Endothelial cell of umbilical vein (primary cell): ENCODE measurements around the gene CENPB. TPM values are rescaled to one million over a fixed set of nuclear protein-coding genes. Genes with fewer than 3 reads are reported as not detected.
A peak's percentile ranks its signal among the peaks of the same experiment; 100 is the strongest.

Experiments
- BruUV-seq: library from RNA; stranded (reverse); fragments of 400-500 nt; replicated peaks from 2 replicates; lab custom pipeline; 2021; lab: Mats Ljungman, UMichigan
- CTCF ChIA-PET: fragments of 300-600, 350-600 bp; sonication (Branson Sonifier 250); formaldehyde crosslinking; loops from one replicate; lab custom pipeline; 2021; ENCODE audit warnings: antibody characterized with exemption, inconsistent platforms; lab: Charles Lee
- POLR2A ChIA-PET: fragments of 300-600, 350-600 bp; sonication (Branson Sonifier 250); formaldehyde crosslinking; loops from one replicate; lab custom pipeline; 2021; ENCODE audit warnings: antibody characterized with exemption, inconsistent platforms; lab: Charles Lee
- DNase-seq: peaks from one replicate; pipeline ENCODE4 v3.0.0-alpha.2; 2011; ENCODE audit warnings: low read depth, low spot score
- FAIRE-seq: peaks from 2 replicates; lab custom pipeline; 2011; peaks lifted over from hg19 to GRCh38; lab: Jason Lieb, UNC
- H2AFZ ChIP-seq: 2 replicates; pipeline ENCODE4 v1.6.0; 2012; ENCODE audit warnings: low read depth, low read length, control low read depth, inconsistent platforms
- H3K27ac ChIP-seq: 2 replicates; pipeline ENCODE4 v1.5.1; 2011; ENCODE audit warnings: low read depth, mild to moderate bottlenecking, control low read depth, low read length, moderate library complexity; ENCODE audit not compliant: insufficient read depth
- H3K27me3 ChIP-seq, 2 experiments: 2 replicates each; pipeline versions ENCODE4 v1.6.0 to v1.6.1; 2011; ENCODE audit warnings: low read length in 2 of 2, mixed read lengths in 1 of 2; ENCODE audit not compliant: control insufficient read depth in 2 of 2, insufficient read depth in 2 of 2
- H3K36me3 ChIP-seq, 2 experiments: 2 replicates in 1 of 2; 3 replicates in 1 of 2; pipeline ENCODE4 v1.5.1; 2011; ENCODE audit warnings: low read length in 2 of 2, mild to moderate bottlenecking in 1 of 2, moderate library complexity in 1 of 2; ENCODE audit not compliant: control insufficient read depth in 2 of 2, insufficient read depth in 2 of 2; ENCODE audit errors: extremely low read depth in 1 of 2
- H3K4me1 ChIP-seq: 3 replicates; pipeline ENCODE4 v1.5.1; 2011; ENCODE audit warnings: mild to moderate bottlenecking, low read length; ENCODE audit not compliant: control insufficient read depth, insufficient read depth; ENCODE audit errors: extremely low read depth
- H3K4me2 ChIP-seq: 2 replicates; pipeline ENCODE4 v1.6.1; 2011; ENCODE audit warnings: low read length, control low read depth, mixed read lengths; ENCODE audit not compliant: insufficient read depth
- H3K4me3 ChIP-seq, 3 experiments: fragments of 200-600 bp in 1 of 3; sonication (generic), shearing (Covaris generic) in 1 of 3; replicated peaks in 1 of 3; 2 replicates each; pipeline ENCODE4 v1.5.1; 2011 to 2016; ENCODE audit warnings: control low read depth in 3 of 3, low read length in 3 of 3, mild to moderate bottlenecking in 2 of 3, inconsistent platforms in 1 of 3, low read depth in 1 of 3, moderate library complexity in 1 of 3; ENCODE audit not compliant: insufficient read depth in 1 of 3
- H3K79me2 ChIP-seq: 2 replicates; pipeline ENCODE4 v1.6.0; 2012; ENCODE audit warnings: low read length, inconsistent platforms; ENCODE audit not compliant: control insufficient read depth, insufficient read depth
- H3K9ac ChIP-seq: replicated peaks from 2 replicates; pipeline ENCODE3; 2011; ENCODE audit warnings: low read length, control low read depth; ENCODE audit not compliant: insufficient read depth; ENCODE audit errors: extremely low read depth
- H3K9me1 ChIP-seq: replicated peaks from 3 replicates; pipeline ENCODE4 v1.6.0; 2011; ENCODE audit warnings: mild to moderate bottlenecking, low read length; ENCODE audit not compliant: control insufficient read depth, insufficient read depth; ENCODE audit errors: extremely low read depth
- H3K9me3 ChIP-seq: replicated peaks from 2 replicates; pipeline ENCODE4 v1.5.1; 2012; ENCODE audit warnings: low read length, inconsistent platforms; ENCODE audit not compliant: control insufficient read depth, insufficient read depth
- H4K20me1 ChIP-seq: replicated peaks from 2 replicates; pipeline ENCODE3; 2011; ENCODE audit warnings: mild to moderate bottlenecking, low read length; ENCODE audit not compliant: control insufficient read depth, insufficient read depth; ENCODE audit errors: extremely low read depth
- EZH2 ChIP-seq: IDR thresholded peaks from 2 replicates; pipeline ENCODE4 v1.6.1; 2012; ENCODE audit warnings: borderline replicate concordance, low read depth, mild to moderate bottlenecking, moderate library complexity, low read length, inconsistent platforms; ENCODE audit not compliant: severe bottlenecking
- FOS ChIP-seq: IDR thresholded peaks from 2 replicates; pipeline ENCODE4 v1.6.1; 2011; ENCODE audit warnings: mild to moderate bottlenecking, low read length, moderate library complexity, borderline replicate concordance; ENCODE audit not compliant: insufficient read depth
- GATA2 ChIP-seq: IDR thresholded peaks from 2 replicates; pipeline ENCODE4 v1.7.0; 2011; ENCODE audit warnings: low read depth, mild to moderate bottlenecking, moderate library complexity, mixed read lengths, low read length; ENCODE audit not compliant: insufficient read length, insufficient read depth
- JUN ChIP-seq: IDR thresholded peaks from 2 replicates; pipeline ENCODE4 v1.6.1; 2011; ENCODE audit warnings: borderline replicate concordance, low read depth; ENCODE audit not compliant: insufficient read length, insufficient read depth
- MYC ChIP-seq: IDR thresholded peaks from one replicate; pipeline ENCODE4 v1.6.1; 2011; ENCODE audit warnings: mild to moderate bottlenecking, low read depth, low read length
- POLR2A ChIP-seq: IDR thresholded peaks from 2 replicates; pipeline ENCODE4 v1.6.1; 2012; ENCODE audit warnings: low read depth, mild to moderate bottlenecking, control low read depth, low read length
- POLR2AphosphoS5 ChIP-seq: IDR thresholded peaks from 2 replicates; pipeline ENCODE4 v1.6.1; 2012; ENCODE audit warnings: low read depth, mild to moderate bottlenecking, control low read depth, low read length, moderate library complexity; ENCODE audit not compliant: insufficient read depth
- dilution Hi-C: fragments of 300-500 bp; cut with MboI; formaldehyde crosslinking; loops from one replicate; pipeline ENCODE4 v1.15.0; 2019; ENCODE audit warnings: low sequenced_read_pairs; ENCODE audit not compliant: extremely low pct_ligation_motif_present
- intact Hi-C: fragments of 100-400 bp; cut with micrococcal nuclease; formaldehyde crosslinking; loops from one replicate; pipeline ENCODE4 v1.10.0; 2022
- polyA plus RNA-seq, 4 experiments: library from polyadenylated mRNA; depleted of rRNA in 3 of 4; stranded (reverse) in 3 of 4; unstranded in 1 of 4; fragments of >200 nt; gene quantifications; 2 replicates each; pipeline versions ENCODE4 v1.2.1 to v1.2.3, GENCODE V29; 2011 to 2012; ENCODE audit warnings: missing spikeins in 1 of 4
- total RNA-seq: library from RNA; stranded (reverse); gene quantifications from 2 replicates; pipeline ENCODE4 v1.2.3, GENCODE V29; 2021
- TF ChIP-seq, protein P1 (sequence below): IDR thresholded peaks from 2 replicates; pipeline ENCODE4 v1.6.1; 2011; ENCODE audit not compliant: insufficient read depth, insufficient read length
- TF ChIP-seq, protein P2 (sequence below), 2 donors: IDR thresholded peaks; 1 replicate in 1 of 2; 2 replicates in 1 of 2; pipeline ENCODE4 v1.5.1; 2011; ENCODE audit warnings: low read length in 2 of 2, mild to moderate bottlenecking in 2 of 2, moderate library complexity in 2 of 2, control low read depth in 1 of 2, inconsistent platforms in 1 of 2, low read depth in 1 of 2; ENCODE audit not compliant: insufficient read depth in 1 of 2; ENCODE audit errors: extremely low read depth in 1 of 2

CENPB gene
- total and polyA plus RNA-seq, 2 donors (not counting 3 experiments of a cell fraction or from before 2014, with no cell fraction given) = 30.4 to 90.3 TPM

DNA sequence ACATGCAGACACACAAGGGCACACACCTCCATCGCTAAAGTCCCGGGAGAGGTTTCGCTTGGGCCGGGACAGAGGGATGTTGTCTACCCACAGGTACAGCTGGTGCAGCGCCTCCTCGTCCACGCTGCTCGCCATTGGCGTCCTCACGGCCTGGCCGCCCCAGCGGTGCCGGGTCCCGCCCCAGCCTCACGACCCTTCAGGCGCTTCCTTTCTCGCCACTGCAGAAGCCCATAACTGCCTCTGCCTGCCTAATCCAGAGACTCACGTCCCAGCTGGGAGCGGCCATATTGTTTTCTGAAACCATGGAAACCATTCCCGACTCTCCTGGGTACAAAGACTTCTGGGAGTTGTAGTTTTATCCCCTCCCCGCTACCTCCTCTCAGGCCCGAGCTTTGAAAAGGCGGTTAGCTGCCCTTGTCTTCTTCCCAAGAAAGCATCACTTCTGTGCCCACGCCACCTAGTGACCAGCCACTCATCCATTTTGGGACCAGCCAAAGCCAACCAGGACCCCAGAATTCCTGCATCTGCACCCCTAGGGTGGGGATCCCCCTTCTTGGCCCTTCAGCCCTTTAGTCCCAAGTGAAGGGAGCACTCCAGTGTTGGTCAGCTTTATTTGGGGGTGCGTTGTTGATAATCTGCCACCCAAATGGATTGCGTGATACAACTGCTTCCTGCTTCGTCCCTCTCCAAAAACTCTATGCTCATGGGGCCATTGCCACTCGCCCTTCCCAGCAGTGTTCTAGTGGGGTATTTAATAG lies 5.2 kb downstream of the CENPB start, which contains the start of gene SPEF1:
TSS of gene SPEF1 (minus strand) at position 296 of the 758 bp plus-strand sequence. CDS start at position 135, 161 bp downstream.
- Histone ChIP-seq H3K9ac (no peak within 1 kb of the TSS), H2AFZ (no peak within 1 kb of the TSS), H3K79me2 (peaks cover 31% of the 10 kb centered on the region), H3K9me3 (no peaks in the 10 kb centered on the region), H3K27ac (no peak within 1 kb of the TSS), H3K27me3 (peaks cover 8 to 19% of the 10 kb centered on the region in 2 experiments), H4K20me1 (no peaks in the 10 kb centered on the region), H3K9me1 (no peaks in the 10 kb centered on the region), H3K4me2 (peak within 1 kb of the TSS; percentile 19), H3K4me1 (peaks cover 28% of the 10 kb centered on the region), H3K4me3 (peak within 1 kb of the TSS in 2 of 3 experiments; percentile 3 to 17), H3K36me3 (peaks cover 0 to 5% of the 10 kb centered on the region in 2 experiments)
- dilution Hi-C loops (no loop called here), intact Hi-C loops (loop anchor here (1.0 kb wide), 4 partner anchors 13 to 105 kb away; no protein-coding TSS in a partner anchor)
- FAIRE-seq = peak; percentile 99
- ChIA-PET POLR2A (interaction anchor here (0.5 to 0.7 kb wide), 2 partner anchors 15 to 73 kb away, joined by 3 to 4 read pairs; partner anchors contain the start of gene CDC25B), CTCF (interaction anchor here (0.6 to 2.0 kb wide), 20 partner anchors 13 to 304 kb away, joined by 3 to 32 read pairs (median 5); partner anchors contain the start of genes ADAM33, ADISSP, AP5S1 and CDC25B)
- peak; percentile 90 for DNase-seq
- TF ChIP-seq GATA2 = no peak
- TF ChIP-seq, protein P1, sequence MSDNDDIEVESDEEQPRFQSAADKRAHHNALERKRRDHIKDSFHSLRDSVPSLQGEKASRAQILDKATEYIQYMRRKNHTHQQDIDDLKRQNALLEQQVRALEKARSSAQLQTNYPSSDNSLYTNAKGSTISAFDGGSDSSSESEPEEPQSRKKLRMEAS = peak; percentile 34
- peak; percentile 72 for TF ChIP-seq POLR2AphosphoS5
- no peak for TF ChIP-seq EZH2
- TF ChIP-seq JUN = no peak
- no peak for TF ChIP-seq FOS
- peak; percentile 68 for TF ChIP-seq POLR2A
- TF ChIP-seq MYC = no peak
- TF ChIP-seq, protein P2, sequence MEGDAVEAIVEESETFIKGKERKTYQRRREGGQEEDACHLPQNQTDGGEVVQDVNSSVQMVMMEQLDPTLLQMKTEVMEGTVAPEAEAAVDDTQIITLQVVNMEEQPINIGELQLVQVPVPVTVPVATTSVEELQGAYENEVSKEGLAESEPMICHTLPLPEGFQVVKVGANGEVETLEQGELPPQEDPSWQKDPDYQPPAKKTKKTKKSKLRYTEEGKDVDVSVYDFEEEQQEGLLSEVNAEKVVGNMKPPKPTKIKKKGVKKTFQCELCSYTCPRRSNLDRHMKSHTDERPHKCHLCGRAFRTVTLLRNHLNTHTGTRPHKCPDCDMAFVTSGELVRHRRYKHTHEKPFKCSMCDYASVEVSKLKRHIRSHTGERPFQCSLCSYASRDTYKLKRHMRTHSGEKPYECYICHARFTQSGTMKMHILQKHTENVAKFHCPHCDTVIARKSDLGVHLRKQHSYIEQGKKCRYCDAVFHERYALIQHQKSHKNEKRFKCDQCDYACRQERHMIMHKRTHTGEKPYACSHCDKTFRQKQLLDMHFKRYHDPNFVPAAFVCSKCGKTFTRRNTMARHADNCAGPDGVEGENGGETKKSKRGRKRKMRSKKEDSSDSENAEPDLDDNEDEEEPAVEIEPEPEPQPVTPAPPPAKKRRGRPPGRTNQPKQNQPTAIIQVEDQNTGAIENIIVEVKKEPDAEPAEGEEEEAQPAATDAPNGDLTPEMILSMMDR (IDR thresholded peaks at IDR 0.05; ENCODE audit: extremely low read depth in 1 of 2, insufficient read depth in 1 of 2, low read depth in 1 of 2, low read length in 2 of 2) = peak; percentile 42 to 56
- no TSS peak for BruUV-seq
